ENCODE results near the gene SLC35F4. TPM values are rescaled to one million over a fixed set of nuclear protein-coding genes. Genes with fewer than 3 reads are reported as not detected.

SLC35F4 gene
- polyA plus RNA-seq, 3 donors, result 0.03 TPM; not detected in 2

DNA sequence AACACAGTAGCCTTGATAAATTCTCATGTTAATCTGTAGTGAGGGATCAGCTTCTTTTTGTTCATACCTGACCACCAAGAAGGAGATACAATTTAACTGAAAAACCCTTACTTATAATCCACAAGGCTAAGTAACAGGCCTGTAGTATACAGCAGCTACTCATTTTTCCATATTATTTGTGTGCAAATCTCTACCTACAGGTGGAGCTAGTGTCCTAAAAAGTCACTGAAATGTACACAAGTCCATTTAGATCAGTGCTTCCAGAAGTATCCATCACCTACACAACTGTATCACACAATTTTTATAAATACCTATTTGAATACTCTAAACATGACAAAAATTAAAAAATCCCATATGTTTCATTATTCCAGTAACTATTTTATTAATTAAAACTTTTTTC, 173.2 kb downstream of the SLC35F4 start:
- no peak overlapping the region for H3K27ac ChIP-seq (ENCODE audit: low read depth, low read length)

GRCh38 chr14:57687416-57687815, 178.5 kb downstream of the SLC35F4 start:
- H3K27ac ChIP-seq (ENCODE audit: low read depth, low read length), result no peak overlapping the region
- WGBS, 3 donors, result 52 to 79% (median 57%) methylated on average over 1 of the region's 1 CpG

GRCh38 chr14:57686304-57686703, 179.6 kb downstream of the SLC35F4 start:
- 59 to 60% (median 59%) methylated on average over 4 of the region's 4 CpGs for WGBS, 3 donors
- no peak overlapping the region for H3K27ac ChIP-seq (ENCODE audit: low read depth, low read length)

- H3K27ac ChIP-seq (ENCODE audit: low read depth, low read length), result no peak overlapping the region
- 67 to 92% (median 89%) methylated on average over 3 of the region's 3 CpGs for WGBS, 3 donors
These were observed 194.9 kb downstream of the SLC35F4 start for GRCh38 chr14:57671021-57671420.

- H3K27ac ChIP-seq (ENCODE audit: low read depth, low read length), result no peak overlapping the region
- WGBS, 3 donors, result 49 to 68% (median 65%) methylated on average over 2 of the region's 2 CpGs
These were observed 205.7 kb downstream of the SLC35F4 start for GRCh38 chr14:57660208-57660607.

DNA sequence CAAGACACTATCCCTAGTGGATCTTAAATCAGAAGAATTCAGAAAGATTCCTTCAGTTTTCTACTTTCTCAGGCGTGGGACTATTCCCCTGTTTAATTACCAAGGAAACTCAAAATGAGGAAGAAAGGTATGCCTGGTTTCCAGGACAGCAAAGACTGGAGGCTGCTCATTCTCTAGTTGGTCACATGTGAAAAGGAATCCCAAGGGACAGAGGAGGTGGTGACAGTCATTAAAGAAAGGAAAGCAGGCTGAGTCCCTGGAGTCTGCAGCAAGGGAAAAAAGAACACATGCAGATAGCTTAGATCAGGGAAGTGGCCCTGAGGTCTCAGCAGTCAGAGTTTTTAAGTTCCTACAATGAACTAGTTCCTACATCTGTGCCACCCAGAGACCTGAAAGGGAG, 206.8 kb downstream of the SLC35F4 start:
- WGBS, 3 donors, result 52 to 71% (median 52%) methylated on average over 1 of the region's 1 CpG

GRCh38 chr14:57657487-57657886, 208.4 kb downstream of the SLC35F4 start:
- 47 to 56% (median 56%) methylated on average over 5 of the region's 5 CpGs for WGBS, 3 donors

More for the DNA sequence above, 206.8 kb downstream of the SLC35F4 start:
- no peak overlapping the region for H3K27ac ChIP-seq (ENCODE audit: low read depth, low read length)

GRCh38 chr14:57656853-57657252, 209.0 kb downstream of the SLC35F4 start:
- 51 to 67% (median 65%) methylated on average over 3 of the region's 3 CpGs for WGBS, 3 donors
- no peak overlapping the region for H3K27ac ChIP-seq (ENCODE audit: low read depth, low read length)

More at GRCh38 chr14:57657487-57657886, 208.4 kb downstream of the SLC35F4 start:
- H3K27ac ChIP-seq (ENCODE audit: low read depth, low read length), result no peak overlapping the region

DNA sequence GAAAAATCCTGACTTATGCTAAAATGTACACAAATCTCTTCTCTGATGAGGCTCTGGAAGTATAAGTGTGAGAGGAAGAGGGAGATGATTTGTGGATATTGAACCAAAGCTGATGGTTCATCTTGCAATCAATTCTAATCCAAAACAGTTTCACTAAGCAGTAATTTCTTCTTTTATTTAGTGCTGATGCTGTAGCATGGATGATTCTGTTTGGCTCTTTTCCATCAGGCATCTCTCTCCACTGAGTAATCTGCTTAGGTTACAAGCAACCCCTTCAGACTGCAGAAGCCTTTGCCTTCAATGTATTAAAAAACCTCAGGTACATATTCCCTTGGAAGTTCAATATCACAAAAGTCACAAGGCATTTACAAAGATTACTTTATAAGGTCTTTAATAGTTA, 213.1 kb downstream of the SLC35F4 start:
- H3K27ac ChIP-seq (ENCODE audit: low read depth, low read length), result no peak overlapping the region

DNA sequence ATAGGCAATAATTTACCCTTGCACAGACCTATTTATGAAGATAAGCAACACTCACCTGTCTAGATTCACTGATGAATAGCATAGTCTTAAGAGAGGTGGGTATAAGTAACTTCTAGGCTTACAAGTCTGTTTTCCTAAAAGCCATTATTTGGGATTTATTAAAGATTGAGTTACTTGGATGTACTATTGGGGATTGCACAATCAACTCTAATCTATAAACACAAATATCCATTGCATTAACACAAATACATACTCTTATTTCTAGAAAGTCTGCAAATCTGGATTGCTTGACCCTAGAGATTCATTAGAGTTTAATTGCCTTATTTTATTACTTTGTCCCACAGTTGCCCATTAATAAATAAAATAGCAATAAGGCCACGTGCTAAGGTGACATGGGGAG, 224.1 kb downstream of the SLC35F4 start:
- WGBS, 3 donors, result 33 to 40% (median 33%) methylated on average over 1 of the region's 1 CpG
- H3K27ac ChIP-seq (ENCODE audit: low read depth, low read length), result no peak overlapping the region

- no peak overlapping the region for H3K27ac ChIP-seq (ENCODE audit: low read depth, low read length)
These were observed 225.9 kb downstream of the SLC35F4 start for GRCh38 chr14:57640036-57640435.

- WGBS, 3 donors, result 77 to 80% (median 79%) methylated on average over 4 of the region's 4 CpGs
These were observed 228.0 kb downstream of the SLC35F4 start for GRCh38 chr14:57637901-57638300.

GRCh38 chr14:57634335-57634734, 231.6 kb downstream of the SLC35F4 start:
- WGBS, 3 donors, result 51 to 66% (median 54%) methylated on average over 2 of the region's 2 CpGs
- H3K27ac ChIP-seq (ENCODE audit: low read depth, low read length), result no peak overlapping the region

More at GRCh38 chr14:57637901-57638300, 228.0 kb downstream of the SLC35F4 start:
- no peak overlapping the region for H3K27ac ChIP-seq (ENCODE audit: low read depth, low read length)

GRCh38 chr14:57632649-57633048, 233.2 kb downstream of the SLC35F4 start:
- H3K27ac ChIP-seq (ENCODE audit: low read depth, low read length), result no peak overlapping the region
- 60 to 63% (median 62%) methylated on average over 2 of the region's 2 CpGs for WGBS, 3 donors

DNA sequence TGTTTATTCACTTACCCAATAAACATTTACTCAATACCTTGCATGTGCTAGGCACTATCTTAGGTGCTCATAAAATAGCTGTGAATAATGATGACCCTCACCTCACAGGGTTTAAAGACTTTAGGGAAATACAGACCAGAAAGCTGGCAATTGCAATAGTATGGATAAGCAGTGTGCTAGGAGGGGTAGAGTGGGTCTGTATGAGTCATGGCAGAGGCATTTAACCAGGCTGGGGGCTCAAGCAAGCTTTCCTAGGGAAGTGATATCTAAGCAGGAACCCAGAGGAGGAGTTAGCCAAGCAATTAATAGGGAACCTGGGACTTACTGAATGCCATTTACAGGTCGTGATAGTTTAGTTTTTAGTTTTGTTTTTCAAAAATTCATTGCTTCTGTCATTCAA, 248.4 kb downstream of the SLC35F4 start:
- WGBS, 3 donors, result 26 to 35% (median 31%) methylated on average over 1 of the region's 1 CpG
- H3K27ac ChIP-seq (ENCODE audit: low read depth, low read length), result no peak overlapping the region

DNA sequence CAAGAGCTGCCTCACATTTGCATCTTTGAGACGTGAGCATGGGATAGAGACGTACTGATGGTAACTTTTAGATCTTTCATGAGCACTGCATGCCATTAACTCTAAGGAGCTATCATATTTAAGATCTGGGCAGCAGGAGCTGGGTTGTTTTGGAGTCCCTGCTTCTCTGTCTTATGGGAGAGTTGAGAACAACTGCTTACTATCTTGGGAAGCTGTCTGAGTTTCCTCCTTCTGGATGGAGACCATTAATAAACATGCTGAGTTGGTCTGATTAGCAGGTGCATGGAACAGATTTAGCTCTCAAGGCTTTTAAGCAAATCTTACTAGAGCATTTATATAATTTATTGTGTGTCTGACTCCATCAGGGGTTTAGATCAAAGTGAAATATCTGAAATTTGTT, 252.9 kb downstream of the SLC35F4 start:
- H3K27ac ChIP-seq (ENCODE audit: low read depth, low read length), result no peak overlapping the region
- WGBS, 3 donors, result 69 to 90% (median 82%) methylated on average over 2 of the region's 2 CpGs

GRCh38 chr14:57611555-57612075, 254.3 kb downstream of the SLC35F4 start:
- H3K27ac ChIP-seq (ENCODE audit: low read depth, low read length), result no peak overlapping the region
- 39 to 40% (median 39%) methylated on average over 2 of the region's 2 CpGs for WGBS, 3 donors

DNA sequence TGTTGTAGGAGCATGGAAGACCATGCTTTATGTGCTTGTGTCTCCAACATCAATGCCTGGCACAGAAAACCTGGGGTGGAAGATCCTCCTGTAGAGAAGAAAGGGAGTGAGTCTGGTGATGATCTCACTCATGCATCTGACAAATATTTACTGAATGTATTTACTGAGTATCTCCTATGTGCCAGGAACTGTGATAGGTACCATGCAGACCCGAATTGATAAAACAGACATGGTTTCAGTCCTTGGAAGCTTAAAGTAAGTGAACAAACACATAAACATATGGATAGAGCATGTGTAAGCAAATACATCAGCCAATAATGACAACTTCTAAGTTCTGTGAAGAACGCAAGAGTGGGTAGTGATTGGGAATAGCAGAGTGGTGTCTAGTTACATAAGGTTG, 255.3 kb downstream of the SLC35F4 start:
- H3K27ac ChIP-seq (ENCODE audit: low read depth, low read length), result no peak overlapping the region
- WGBS, 3 donors, result 53 to 76% (median 65%) methylated on average over 2 of the region's 2 CpGs

DNA sequence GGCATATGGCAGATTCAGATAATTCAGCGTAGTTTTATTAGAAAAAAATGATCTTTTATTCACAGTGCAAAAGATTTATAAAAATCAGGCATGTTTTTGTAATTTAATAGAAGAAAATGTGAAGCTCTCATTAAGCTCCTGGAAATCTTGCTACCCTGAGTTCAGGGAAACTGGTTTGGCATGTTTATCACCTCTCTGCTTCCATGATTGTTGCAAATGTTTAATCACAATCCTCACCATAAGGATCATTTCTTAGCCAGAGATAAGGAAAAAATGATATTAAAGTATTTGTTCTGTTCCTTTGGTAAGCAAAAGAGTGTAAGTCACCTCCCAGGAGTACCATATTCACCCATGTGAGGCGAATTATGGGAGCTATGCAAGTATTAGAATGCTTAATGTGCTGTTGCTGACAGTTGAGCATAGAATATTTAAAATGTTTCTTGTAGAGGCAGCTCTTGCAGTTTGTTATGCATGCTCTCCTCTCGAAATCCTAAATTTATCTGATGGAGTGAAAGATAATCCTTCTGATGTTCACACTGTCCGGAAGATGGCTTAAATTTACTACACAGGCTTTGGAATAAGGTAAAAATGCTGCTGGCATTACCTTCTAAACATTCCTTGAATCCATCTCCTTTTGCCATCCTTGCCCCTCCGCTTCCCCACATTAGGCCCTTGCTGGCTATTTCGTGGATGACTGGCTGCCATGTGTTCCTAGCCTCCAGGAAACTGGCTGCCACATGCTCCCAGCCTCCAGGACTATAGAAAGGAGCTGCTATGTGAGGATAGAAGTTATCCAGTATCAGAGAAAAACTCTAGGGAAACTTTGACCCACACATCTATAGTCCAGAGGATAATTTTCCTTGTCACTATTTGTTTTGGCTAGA, 256.5 kb downstream of the SLC35F4 start:
- H3K27ac ChIP-seq (ENCODE audit: low read depth, low read length), result no peak overlapping the region
- 60 to 68% (median 68%) methylated on average over 6 of the region's 6 CpGs for WGBS, 3 donors

GRCh38 chr14:57607086-57607485, 258.8 kb downstream of the SLC35F4 start:
- WGBS, 3 donors, result 55 to 66% (median 62%) methylated on average over 2 of the region's 2 CpGs
- no peak overlapping the region for H3K27ac ChIP-seq (ENCODE audit: low read depth, low read length)

Measured in adipose tissue (tissue), 3 donors.